SH-SY5Y (cell line): Measurements from ENCODE around the gene NELFA.
A peak's percentile ranks its signal among the peaks of the same experiment; 100 is the strongest.

Experiments used
- GATA2 ChIP-seq: IDR thresholded peaks from 2 replicates; pipeline ENCODE4 v1.6.1; 2011; ENCODE audit warnings: mild to moderate bottlenecking, low read depth, low read length
- GATA3 ChIP-seq: IDR thresholded peaks from 2 replicates; pipeline ENCODE4 v1.6.1; 2011; ENCODE audit warnings: low read depth, mild to moderate bottlenecking, low read length, moderate library complexity

- TF ChIP-seq GATA3 (peak; percentile 63; the same call in 1 of the 2 replicates), GATA2 (peak; percentile 79)
Observed at GRCh38 chr4:1967512-1968149, 41.1 kb downstream of the NELFA start.
